Neuronal stem cell (in vitro differentiated cells): ENCODE data around the gene POLN. TPM values are rescaled to one million over a fixed set of nuclear protein-coding genes. Genes with fewer than 3 reads are reported as not detected.
A peak's percentile ranks its signal among the peaks of the same experiment; 100 is the strongest.

Experiments used
- DNase-seq: peaks from one replicate; pipeline ENCODE4 v3.0.0-alpha.2; 2013; ENCODE audit warnings: low spot score
- H2AFZ ChIP-seq: one replicate; pipeline ENCODE4 v1.6.1; 2013; ENCODE audit warnings: mild to moderate bottlenecking, low read length, inconsistent platforms
- H2AK5ac ChIP-seq: 2 replicates; pipeline ENCODE4 v1.6.1; 2013; ENCODE audit warnings: low read depth, mild to moderate bottlenecking, inconsistent platforms, low read length, moderate library complexity, mixed read lengths
- H2BK120ac ChIP-seq: 2 replicates; pipeline ENCODE4 v1.6.1; 2013; ENCODE audit warnings: low read depth, mild to moderate bottlenecking, inconsistent platforms, low read length, moderate library complexity, mixed read lengths
- H2BK12ac ChIP-seq: one replicate; pipeline ENCODE4 v1.6.1; 2013; ENCODE audit warnings: low read length, inconsistent platforms
- H2BK15ac ChIP-seq: 2 replicates; pipeline ENCODE4 v1.6.1; 2013; ENCODE audit warnings: mild to moderate bottlenecking, low read length, inconsistent platforms, mixed read lengths
- H2BK5ac ChIP-seq: one replicate; pipeline ENCODE4 v1.6.1; 2013; ENCODE audit warnings: inconsistent platforms, mild to moderate bottlenecking, low read length, moderate library complexity
- H3K14ac ChIP-seq: one replicate; pipeline ENCODE4 v1.6.1; 2013; ENCODE audit warnings: low read length, inconsistent platforms
- H3K18ac ChIP-seq: 2 replicates; pipeline ENCODE4 v1.6.1; 2013; ENCODE audit warnings: low read length, inconsistent platforms
- H3K23ac ChIP-seq: 2 replicates; pipeline ENCODE4 v1.6.1; 2013; ENCODE audit warnings: low read depth, mild to moderate bottlenecking, mixed read lengths, low read length, inconsistent platforms; ENCODE audit not compliant: poor library complexity
- H3K27ac ChIP-seq: replicated peaks from 3 replicates; pipeline ENCODE4 v1.5.1; 2013; ENCODE audit warnings: low read length, inconsistent platforms
- H3K27me3 ChIP-seq, 3 experiments: 2 replicates each; pipeline ENCODE4 v1.6.1; 2013; ENCODE audit warnings: low read length in 3 of 3, mild to moderate bottlenecking in 2 of 3, inconsistent platforms in 1 of 3, low read depth in 1 of 3, mixed read lengths in 1 of 3, moderate library complexity in 1 of 3; ENCODE audit not compliant: control insufficient read depth in 3 of 3, insufficient read depth in 3 of 3
- H3K36me3 ChIP-seq, 2 donors: replicated peaks in 1 of 2; 2 replicates each; pipeline ENCODE4 v1.6.1; 2013; ENCODE audit warnings: low read length in 2 of 2; ENCODE audit not compliant: control insufficient read depth in 2 of 2, insufficient read depth in 2 of 2
- H3K4ac ChIP-seq: 2 replicates; pipeline ENCODE4 v1.6.1; 2013; ENCODE audit warnings: inconsistent platforms, mild to moderate bottlenecking, low read length, moderate library complexity
- H3K4me1 ChIP-seq, 2 donors: 1 replicate in 1 of 2; 2 replicates in 1 of 2; pipeline ENCODE4 v1.6.1; 2013; ENCODE audit warnings: low read length in 2 of 2, low read depth in 1 of 2; ENCODE audit not compliant: control insufficient read depth in 2 of 2, insufficient read depth in 1 of 2
- H3K4me2 ChIP-seq: one replicate; pipeline ENCODE4 v1.6.1; 2013; ENCODE audit warnings: mild to moderate bottlenecking, low read length, inconsistent platforms; ENCODE audit not compliant: insufficient read depth, poor library complexity, severe bottlenecking
- H3K4me3 ChIP-seq, 2 donors: 2 replicates each; pipeline ENCODE4 v1.5.1; 2013; ENCODE audit warnings: low read length in 2 of 2, mild to moderate bottlenecking in 2 of 2, inconsistent platforms in 1 of 2, moderate library complexity in 1 of 2
- H3K79me1 ChIP-seq: one replicate; pipeline ENCODE4 v1.6.1; 2013; ENCODE audit warnings: low read depth, mild to moderate bottlenecking, inconsistent platforms, low read length, moderate library complexity
- H3K9ac ChIP-seq: one replicate; pipeline ENCODE4 v1.6.1; 2013; ENCODE audit warnings: mild to moderate bottlenecking, low read depth, low read length, inconsistent platforms; ENCODE audit not compliant: poor library complexity
- H3K9me3 ChIP-seq, 2 donors: replicated peaks in 1 of 2; 2 replicates each; pipeline versions ENCODE3 to v1.6.1; 2013; ENCODE audit warnings: low read length in 2 of 2, mild to moderate bottlenecking in 2 of 2, inconsistent platforms in 1 of 2, low read depth in 1 of 2, mixed read lengths in 1 of 2, moderate library complexity in 1 of 2; ENCODE audit not compliant: control insufficient read depth in 2 of 2, insufficient read depth in 1 of 2
- H4K8ac ChIP-seq: one replicate; pipeline ENCODE4 v1.6.1; 2013; ENCODE audit warnings: low read depth, mild to moderate bottlenecking, inconsistent platforms, low read length, moderate library complexity
- H4K91ac ChIP-seq: one replicate; pipeline ENCODE4 v1.6.1; 2013; ENCODE audit warnings: low read length, low read depth, mild to moderate bottlenecking, inconsistent platforms; ENCODE audit not compliant: poor library complexity
- WGBS, 2 donors: extraction: QIAGEN DNeasy Blood & Tissue Kit; methylation state at CpG; one replicate each; pipeline ENCODE4 v1.1.7; 2013; ENCODE audit warnings: missing lambda C conversion rate in 2 of 2, mixed read lengths in 1 of 2; ENCODE audit not compliant: insufficient read length in 2 of 2, insufficient replicate concordance in 1 of 2; ENCODE audit errors: extremely low coverage in 2 of 2; 5-methylcytosine and 5-hydroxymethylcytosine counted together
- polyA plus RNA-seq, 2 experiments: library from polyadenylated mRNA; stranded (reverse); fragments of 200-250 nt; gene quantifications; one replicate each; pipeline ENCODE4 v1.2.3, GENCODE V29; 2013

POLN gene
- polyA plus RNA-seq (2013, experiment 1 of 2) = 0.77 TPM
- 0.54 TPM for polyA plus RNA-seq (2013, experiment 2 of 2)

DNA sequence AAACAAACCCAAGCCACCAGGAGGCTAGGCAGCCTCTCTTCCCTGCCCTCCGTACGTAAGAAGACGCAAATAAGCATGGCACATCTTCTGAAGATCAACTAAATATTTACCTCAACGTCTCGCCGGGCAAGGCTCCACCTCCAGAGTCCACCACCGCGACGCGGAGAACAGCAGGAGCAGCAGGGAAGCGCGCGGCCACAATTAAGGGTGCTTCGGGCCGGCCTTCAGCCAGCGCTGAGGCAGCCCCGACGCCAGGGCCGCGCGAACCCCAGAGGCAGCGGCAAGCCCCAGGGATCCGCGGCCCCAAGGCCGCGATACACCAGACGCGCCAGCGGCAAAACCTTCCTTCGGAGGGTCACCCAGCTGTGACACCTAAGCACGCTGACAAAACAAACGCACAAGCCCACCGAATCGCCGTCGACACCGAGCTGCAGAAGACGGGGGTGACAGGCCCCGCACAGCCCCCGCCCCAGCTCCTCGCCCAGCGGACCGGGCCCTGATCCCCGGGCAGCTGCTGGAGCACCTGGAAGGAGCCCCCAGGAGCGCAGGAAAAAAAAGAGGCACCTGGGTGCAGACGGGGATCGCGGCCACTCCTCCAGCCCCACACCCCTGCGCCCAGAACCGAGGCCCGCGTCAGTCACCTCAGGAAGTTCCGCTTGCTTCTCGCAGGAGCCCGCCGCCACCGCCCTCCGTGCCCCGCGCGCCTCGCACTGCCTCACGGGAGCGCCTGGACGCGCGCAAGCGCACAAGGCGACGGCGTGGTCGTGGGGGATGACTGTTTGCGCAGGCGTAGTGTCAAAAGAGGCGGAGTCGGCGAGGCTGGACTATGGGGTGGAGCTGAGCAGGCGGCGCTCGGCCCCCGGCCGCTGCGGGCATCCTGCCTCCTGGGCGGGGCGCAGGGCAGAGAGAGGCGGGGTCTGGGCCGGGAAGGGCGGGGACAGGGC is at the start of gene POLN, which contains the start of gene HAUS3:
TSS of gene POLN (minus strand) at position 712 of the 944 bp plus-strand sequence. CDS start 12,890 bp downstream, outside the sequence.
TSS of gene HAUS3 (minus strand) at position 712 of the 944 bp plus-strand sequence. CDS start 1,175 bp downstream, outside the sequence.
- Histone ChIP-seq H3K23ac (peak within 1 kb of the TSS; percentile 50), H3K18ac (peak within 1 kb of the TSS; percentile 86), H3K79me1 (peaks cover 4% of the 10 kb centered on the region), H3K14ac (peak within 1 kb of the TSS; percentile 85), H3K9me3 (peaks cover 0 to 3% of the 10 kb centered on the region in 2 donors), H3K27ac (peak within 1 kb of the TSS; percentile 42), H2AFZ (peak within 1 kb of the TSS; percentile 95), H3K27me3 (no peaks in the 10 kb centered on the region), H2BK12ac (no peak within 1 kb of the TSS), H3K36me3 (peaks cover 2 to 35% of the 10 kb centered on the region in 2 donors), H2BK5ac (no peak within 1 kb of the TSS), H3K4me3 (peak within 1 kb of the TSS; percentile 88 to 98), H3K4me1 (peaks cover 1 to 19% of the 10 kb centered on the region in 2 donors), H4K8ac (no peak within 1 kb of the TSS), H2BK120ac (no peak within 1 kb of the TSS), H3K9ac (peak within 1 kb of the TSS; percentile 96), H3K4ac (no peak within 1 kb of the TSS), H4K91ac (no peak within 1 kb of the TSS), H3K4me2 (peak within 1 kb of the TSS; percentile 85), H2AK5ac (no peak within 1 kb of the TSS), H2BK15ac (no peak within 1 kb of the TSS)
- DNase-seq = peak; percentile 97
- WGBS, 2 donors = no CpG with 5 or more reads among the region's 88 CpGs

DNA sequence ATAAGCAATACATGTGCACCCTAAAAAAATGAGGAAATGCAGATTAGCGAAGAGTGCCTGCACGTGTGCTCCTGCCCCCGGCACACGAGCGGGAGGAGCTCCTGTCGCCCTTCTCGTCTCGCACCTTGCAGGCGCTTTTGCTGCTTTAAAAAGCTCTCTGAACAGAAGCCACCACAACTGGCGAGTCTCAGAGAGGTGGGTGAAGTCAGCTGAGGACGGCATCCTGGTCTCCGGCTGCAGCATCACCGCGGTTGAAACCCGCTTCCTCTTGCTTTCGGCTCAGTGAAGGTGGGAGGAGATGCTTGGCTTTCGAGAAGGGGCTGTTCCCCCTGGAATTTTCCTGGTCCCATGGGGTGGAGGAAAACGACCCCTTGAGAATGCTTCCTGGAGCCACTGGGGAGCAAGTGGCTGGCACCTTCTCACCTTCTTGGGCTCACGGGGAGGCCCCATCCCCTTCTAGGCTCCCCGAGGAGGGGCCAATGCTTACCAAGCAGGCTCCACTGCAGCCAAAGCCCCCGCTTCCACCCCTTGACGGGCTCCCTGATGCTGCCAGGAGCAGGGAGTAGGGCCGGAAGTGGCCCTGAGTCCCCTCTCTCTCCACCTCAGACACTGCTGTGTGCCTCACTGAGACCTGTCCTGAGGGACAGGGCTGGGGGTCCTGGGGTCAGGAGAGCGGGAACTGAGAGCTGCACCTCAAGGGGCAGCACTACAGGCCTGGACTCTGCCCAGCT is 49.2 kb upstream of the POLN start:
- Histone ChIP-seq H3K14ac (no peak overlapping the region), H3K23ac (peak overlapping the region; percentile 85), H2AK5ac (peak overlapping the region; percentile 91), H3K27me3 (peaks cover 0 to 29% (median 0%) of the 10 kb centered on the region in 3 experiments), H3K79me1 (peaks cover 4% of the 10 kb centered on the region), H3K4ac (no peak overlapping the region), H2AFZ (peak overlapping the region; percentile 17), H2BK5ac (peak overlapping the region; percentile 93), H2BK120ac (no peak overlapping the region), H3K4me1 (peaks cover 0 to 14% of the 10 kb centered on the region in 2 donors), H3K4me3 (no peak overlapping the region), H3K9ac (no peak overlapping the region), H3K27ac (no peak overlapping the region), H2BK12ac (peak overlapping the region; percentile 73), H3K4me2 (no peak overlapping the region), H3K18ac (peak overlapping the region; percentile 94), H4K91ac (no peak overlapping the region), H3K36me3 (no peaks in the 10 kb centered on the region), H3K9me3 (no peaks in the 10 kb centered on the region), H2BK15ac (peak overlapping the region; percentile 97), H4K8ac (peak overlapping the region; percentile 17)
- no CpG with 5 or more reads among the region's 24 CpGs for WGBS, 2 donors
- DNase-seq = no peak

DNA sequence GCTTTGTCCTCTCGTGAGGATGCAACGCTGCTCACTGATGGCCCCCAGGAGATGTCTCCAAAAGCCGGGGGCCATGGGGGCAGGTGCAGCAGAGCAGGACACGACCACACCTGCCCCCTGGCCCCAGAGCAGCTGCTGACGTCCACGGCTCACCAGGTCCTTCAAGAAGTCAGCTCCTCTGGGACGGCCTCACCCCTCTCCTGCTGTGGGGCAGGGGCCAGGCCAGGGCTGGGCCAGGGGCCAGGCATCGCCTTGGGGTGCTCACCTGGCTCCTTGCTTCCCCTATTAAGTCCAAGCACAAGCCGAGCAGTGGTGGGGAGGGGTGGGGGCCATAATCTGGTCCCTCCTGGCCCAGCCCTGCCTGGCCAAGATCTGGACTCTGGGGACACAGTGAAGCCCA is 48.6 kb upstream of the POLN start:
- Histone ChIP-seq H2BK12ac (no peak overlapping the region), H2BK15ac (peak overlapping the region; percentile 88), H3K27ac (no peak overlapping the region), H4K8ac (peak overlapping the region; percentile 65), H3K27me3 (peaks cover 0 to 26% (median 0%) of the 10 kb centered on the region in 3 experiments), H3K4ac (no peak overlapping the region), H2BK120ac (no peak overlapping the region), H3K14ac (no peak overlapping the region), H3K36me3 (no peaks in the 10 kb centered on the region), H4K91ac (no peak overlapping the region), H2AK5ac (peak overlapping the region; percentile 91), H3K4me1 (peaks cover 0 to 21% of the 10 kb centered on the region in 2 donors), H2AFZ (no peak overlapping the region), H3K23ac (no peak overlapping the region), H3K9ac (no peak overlapping the region), H3K4me3 (no peak overlapping the region), H3K4me2 (no peak overlapping the region), H3K18ac (peak overlapping the region; percentile 83), H2BK5ac (no peak overlapping the region), H3K9me3 (no peaks in the 10 kb centered on the region), H3K79me1 (peaks cover 4% of the 10 kb centered on the region)
- DNase-seq = no peak
- no CpG with 5 or more reads among the region's 9 CpGs for WGBS, 2 donors
